ENCODE measurements around the gene RHOXF1. TPM values are rescaled to one million over a fixed set of nuclear protein-coding genes. Genes with fewer than 3 reads are reported as not detected.
A peak's percentile ranks its signal among the peaks of the same experiment; 100 is the strongest.
"Not testable (repeated sequence)": the region's sequence is repeated elsewhere in the genome, so short reads cannot be mapped to it uniquely, and the experiment has no call there.

The RHOXF1 gene
- total and polyA plus RNA-seq, 2 donors (not counting 3 experiments of a cell fraction or from before 2014, with no cell fraction given) = not detected

- H3K27ac ChIP-seq (ENCODE audit: insufficient read depth, low read depth, low read length); H2AFZ ChIP-seq (ENCODE audit: low read depth, low read length); dilution Hi-C loops (cut with MboI; ENCODE audit: extremely low pct_ligation_motif_present, low sequenced_read_pairs); POLR2A ChIA-PET; H3K27me3 ChIP-seq (ENCODE audit: control insufficient read depth in 2 of 2, insufficient read depth in 2 of 2, low read length in 2 of 2); BruUV-seq (replicated peaks); H3K4me2 ChIP-seq (ENCODE audit: insufficient read depth, low read length); intact Hi-C loops (cut with micrococcal nuclease); H3K4me3 ChIP-seq (replicated peaks in 1 of 3; ENCODE audit: insufficient read depth in 1 of 3, low read depth in 1 of 3, low read length in 3 of 3); CTCF ChIA-PET; H3K9me3 ChIP-seq (replicated peaks; ENCODE audit: control insufficient read depth, insufficient read depth, low read length); H3K36me3 ChIP-seq (ENCODE audit: control insufficient read depth in 2 of 2, extremely low read depth in 1 of 2, insufficient read depth in 2 of 2, low read length in 2 of 2); H3K79me2 ChIP-seq (ENCODE audit: control insufficient read depth, insufficient read depth, low read length); H3K9me1 ChIP-seq (replicated peaks; ENCODE audit: control insufficient read depth, extremely low read depth, insufficient read depth, low read length); H3K4me1 ChIP-seq (ENCODE audit: control insufficient read depth, extremely low read depth, insufficient read depth, low read length); DNase-seq (ENCODE audit: low read depth, low spot score); H3K9ac ChIP-seq (replicated peaks; ENCODE audit: extremely low read depth, insufficient read depth, low read length); H4K20me1 ChIP-seq (replicated peaks; ENCODE audit: control insufficient read depth, extremely low read depth, insufficient read depth, low read length): not testable (repeated sequence)
- FAIRE-seq = peak; percentile 98
Measured at GRCh38 chrX:120150109-120150744, 34.5 kb upstream of the RHOXF1 start.

GRCh38 chrX:120147537-120147936, 31.8 kb upstream of the RHOXF1 start:
- Histone ChIP-seq H4K20me1 (replicated peaks; ENCODE audit: control insufficient read depth, extremely low read depth, insufficient read depth, low read length) (no peaks in the 10 kb centered on the region), H3K27me3 (ENCODE audit: control insufficient read depth in 2 of 2, insufficient read depth in 2 of 2, low read length in 2 of 2) (peaks cover 3 to 7% of the 10 kb centered on the region in 2 experiments), H3K4me3 (replicated peaks in 1 of 3; ENCODE audit: insufficient read depth in 1 of 3, low read depth in 1 of 3, low read length in 3 of 3) (no peak overlapping the region), H3K9ac (replicated peaks; ENCODE audit: extremely low read depth, insufficient read depth, low read length) (no peak overlapping the region), H3K9me1 (replicated peaks; ENCODE audit: control insufficient read depth, extremely low read depth, insufficient read depth, low read length) (no peaks in the 10 kb centered on the region), H2AFZ (ENCODE audit: low read depth, low read length) (no peak overlapping the region), H3K36me3 (ENCODE audit: control insufficient read depth in 2 of 2, extremely low read depth in 1 of 2, insufficient read depth in 2 of 2, low read length in 2 of 2) (no peaks in the 10 kb centered on the region), H3K27ac (ENCODE audit: insufficient read depth, low read depth, low read length) (no peak overlapping the region), H3K9me3 (replicated peaks; ENCODE audit: control insufficient read depth, insufficient read depth, low read length) (no peaks in the 10 kb centered on the region), H3K4me1 (ENCODE audit: control insufficient read depth, extremely low read depth, insufficient read depth, low read length) (no peaks in the 10 kb centered on the region), H3K4me2 (ENCODE audit: insufficient read depth, low read length) (no peak overlapping the region), H3K79me2 (ENCODE audit: control insufficient read depth, insufficient read depth, low read length) (no peaks in the 10 kb centered on the region)
- FAIRE-seq (no peak), DNase-seq (ENCODE audit: low read depth, low spot score) (no peak)
- dilution Hi-C loops (cut with MboI; ENCODE audit: extremely low pct_ligation_motif_present, low sequenced_read_pairs) = no loop called here
- ChIA-PET CTCF (no interaction called here), POLR2A (no interaction called here)
- TF ChIP-seq CTCF (IDR thresholded peaks at IDR 0.05; ENCODE audit: extremely low read depth in 1 of 2, insufficient read depth in 1 of 2, low read depth in 1 of 2, low read length in 2 of 2) (no peak), POLR2AphosphoS5 (IDR thresholded peaks at IDR 0.05; ENCODE audit: insufficient read depth, low read depth, low read length) (no peak), MYC (IDR thresholded peaks at IDR 0.05; ENCODE audit: low read depth, low read length) (no peak), GATA2 (IDR thresholded peaks at IDR 0.05; ENCODE audit: insufficient read depth, insufficient read length, low read depth, low read length) (no peak), JUN (IDR thresholded peaks at IDR 0.05; ENCODE audit: borderline replicate concordance, insufficient read depth, insufficient read length, low read depth) (no peak), POLR2A (IDR thresholded peaks at IDR 0.05; ENCODE audit: low read depth, low read length) (no peak), FOS (IDR thresholded peaks at IDR 0.05; ENCODE audit: borderline replicate concordance, insufficient read depth, low read length) (no peak), EZH2 (IDR thresholded peaks at IDR 0.05; ENCODE audit: borderline replicate concordance, low read depth, low read length, severe bottlenecking) (no peak), MAX (IDR thresholded peaks at IDR 0.05; ENCODE audit: insufficient read depth, insufficient read length) (no peak)
- no TSS peak for BruUV-seq (replicated peaks)
- intact Hi-C loops (cut with micrococcal nuclease) = loop anchor here (10.0 kb wide), 1 partner anchor 53 kb away; no protein-coding TSS in a partner anchor

- H3K27ac ChIP-seq (ENCODE audit: insufficient read depth, low read depth, low read length); CTCF ChIA-PET; H2AFZ ChIP-seq (ENCODE audit: low read depth, low read length); H3K9me3 ChIP-seq (replicated peaks; ENCODE audit: control insufficient read depth, insufficient read depth, low read length); DNase-seq (ENCODE audit: low read depth, low spot score); dilution Hi-C loops (cut with MboI; ENCODE audit: extremely low pct_ligation_motif_present, low sequenced_read_pairs); H4K20me1 ChIP-seq (replicated peaks; ENCODE audit: control insufficient read depth, extremely low read depth, insufficient read depth, low read length); FAIRE-seq; H3K36me3 ChIP-seq (ENCODE audit: control insufficient read depth in 2 of 2, extremely low read depth in 1 of 2, insufficient read depth in 2 of 2, low read length in 2 of 2); POLR2A ChIA-PET; H3K4me1 ChIP-seq (ENCODE audit: control insufficient read depth, extremely low read depth, insufficient read depth, low read length); H3K27me3 ChIP-seq (ENCODE audit: control insufficient read depth in 2 of 2, insufficient read depth in 2 of 2, low read length in 2 of 2); H3K4me2 ChIP-seq (ENCODE audit: insufficient read depth, low read length); H3K79me2 ChIP-seq (ENCODE audit: control insufficient read depth, insufficient read depth, low read length); H3K4me3 ChIP-seq (replicated peaks in 1 of 3; ENCODE audit: insufficient read depth in 1 of 3, low read depth in 1 of 3, low read length in 3 of 3); BruUV-seq (replicated peaks); H3K9ac ChIP-seq (replicated peaks; ENCODE audit: extremely low read depth, insufficient read depth, low read length); H3K9me1 ChIP-seq (replicated peaks; ENCODE audit: control insufficient read depth, extremely low read depth, insufficient read depth, low read length): not testable (repeated sequence)
- intact Hi-C loops (cut with micrococcal nuclease) = loop anchor here (10.0 kb wide), 1 partner anchor 52 kb away; no protein-coding TSS in a partner anchor
Measured at GRCh38 chrX:120146323-120146722, 30.6 kb upstream of the RHOXF1 start.
